VCaP (cell line): ENCODE measurements around the gene ALG11.
"Not testable (repeated sequence)": the region's sequence is repeated elsewhere in the genome, so short reads cannot be mapped to it uniquely, and the experiment has no call there.

ENCODE experiments used
- H3K27ac ChIP-seq: fragments of 450-650 bp; 2 replicates; pipeline ENCODE4 v1.5.1; 2017
- TF ChIP-seq, protein P1 (sequence below): fragments of 450-650 bp; conservative IDR thresholded peaks from 2 replicates; pipeline ENCODE4 v1.5.1; 2017; ENCODE audit warnings: mild to moderate bottlenecking, moderate library complexity

ALG11 gene

DNA sequence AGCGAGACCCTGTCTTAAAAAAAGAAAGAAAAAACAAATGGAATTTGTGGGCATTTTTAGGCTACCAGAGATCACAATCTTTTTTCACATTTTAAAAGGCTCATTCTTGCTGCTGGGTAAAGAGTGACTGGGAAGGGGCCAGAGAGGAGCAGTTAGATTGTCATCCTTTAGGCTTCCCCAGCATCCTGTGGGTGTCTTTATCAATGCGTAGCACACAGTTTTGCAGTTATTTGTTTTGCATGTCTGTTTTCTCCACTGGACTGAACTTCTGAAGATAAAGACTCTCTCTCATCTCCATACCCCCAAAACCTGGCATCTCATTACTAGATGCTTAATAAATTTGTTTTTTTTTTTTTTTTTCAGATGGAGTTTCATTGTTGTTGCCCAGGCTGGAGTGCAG lies 10.2 kb downstream of the ALG11 start:
- no peak overlapping the region for H3K27ac ChIP-seq
- TF ChIP-seq, protein P1, sequence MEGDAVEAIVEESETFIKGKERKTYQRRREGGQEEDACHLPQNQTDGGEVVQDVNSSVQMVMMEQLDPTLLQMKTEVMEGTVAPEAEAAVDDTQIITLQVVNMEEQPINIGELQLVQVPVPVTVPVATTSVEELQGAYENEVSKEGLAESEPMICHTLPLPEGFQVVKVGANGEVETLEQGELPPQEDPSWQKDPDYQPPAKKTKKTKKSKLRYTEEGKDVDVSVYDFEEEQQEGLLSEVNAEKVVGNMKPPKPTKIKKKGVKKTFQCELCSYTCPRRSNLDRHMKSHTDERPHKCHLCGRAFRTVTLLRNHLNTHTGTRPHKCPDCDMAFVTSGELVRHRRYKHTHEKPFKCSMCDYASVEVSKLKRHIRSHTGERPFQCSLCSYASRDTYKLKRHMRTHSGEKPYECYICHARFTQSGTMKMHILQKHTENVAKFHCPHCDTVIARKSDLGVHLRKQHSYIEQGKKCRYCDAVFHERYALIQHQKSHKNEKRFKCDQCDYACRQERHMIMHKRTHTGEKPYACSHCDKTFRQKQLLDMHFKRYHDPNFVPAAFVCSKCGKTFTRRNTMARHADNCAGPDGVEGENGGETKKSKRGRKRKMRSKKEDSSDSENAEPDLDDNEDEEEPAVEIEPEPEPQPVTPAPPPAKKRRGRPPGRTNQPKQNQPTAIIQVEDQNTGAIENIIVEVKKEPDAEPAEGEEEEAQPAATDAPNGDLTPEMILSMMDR, result no peak

GRCh38 chr13:52024481-52024880 lies 12.3 kb downstream of the ALG11 start, which contains the start of gene UTP14C:
Gene UTP14C (plus strand): TSS chr13:52024691. CDS start chr13:52028805, 4,114 bp downstream.
- H3K27ac ChIP-seq, result no peak within 1 kb of the TSS
- TF ChIP-seq, protein P1, result no peak

DNA sequence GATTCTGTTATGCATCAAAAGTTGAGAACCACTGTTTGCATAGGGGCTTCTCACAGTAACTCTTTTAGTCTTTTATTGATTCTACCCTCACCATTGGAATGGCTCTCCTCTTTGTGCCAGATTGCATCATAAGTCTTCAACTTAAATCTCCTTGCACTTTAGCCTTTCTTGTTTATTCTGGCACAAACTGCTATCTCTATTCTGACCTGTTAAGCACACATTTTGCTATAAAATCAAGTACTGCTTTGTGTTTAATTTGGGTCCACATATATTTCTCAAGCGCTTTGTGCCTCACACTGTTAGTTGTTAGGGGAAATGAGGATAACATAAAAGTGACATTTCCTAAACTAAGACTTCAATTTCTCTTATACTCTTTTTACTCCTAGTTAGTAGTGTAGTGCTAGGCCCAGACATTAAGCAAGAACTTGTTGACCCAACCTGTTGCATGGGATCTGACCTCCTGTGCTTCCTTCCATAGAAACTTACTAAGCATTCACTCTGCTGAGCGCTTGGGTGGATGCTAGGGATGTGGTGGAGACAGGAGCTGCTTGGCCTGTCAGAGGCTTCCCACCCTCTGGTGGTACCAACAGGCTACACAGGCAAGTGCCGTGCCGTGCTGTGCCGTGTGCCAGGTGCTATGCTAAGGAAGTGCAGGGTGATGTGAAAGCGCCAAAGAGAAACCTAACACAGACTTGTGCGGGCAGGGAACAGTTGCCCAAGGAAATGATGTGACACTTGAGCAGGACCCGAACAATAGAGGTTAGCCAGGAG lies 13.5 kb downstream of the ALG11 start:
- TF ChIP-seq, protein P1, result no peak
- H3K27ac ChIP-seq, result no peak overlapping the region

DNA sequence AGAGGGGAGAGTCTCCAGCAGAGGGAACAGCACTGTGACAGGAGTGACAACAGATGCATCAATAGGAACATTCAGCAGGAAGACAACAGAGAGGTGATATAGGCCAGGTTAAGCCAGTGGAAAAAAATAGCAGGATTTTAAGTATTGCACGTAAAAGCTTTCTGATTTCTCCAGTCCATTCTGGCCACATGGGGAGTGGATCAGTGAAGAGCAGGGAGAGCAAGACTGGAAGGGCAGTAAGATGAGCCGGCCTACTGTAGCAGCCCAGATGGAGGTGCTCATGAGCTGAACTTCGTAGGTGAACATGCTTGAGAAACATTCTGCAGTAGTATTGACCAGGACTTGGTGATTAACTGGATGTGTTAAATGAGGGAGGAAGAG lies 14.0 kb downstream of the ALG11 start:
- no peak overlapping the region for H3K27ac ChIP-seq
- TF ChIP-seq, protein P1, result no peak

DNA sequence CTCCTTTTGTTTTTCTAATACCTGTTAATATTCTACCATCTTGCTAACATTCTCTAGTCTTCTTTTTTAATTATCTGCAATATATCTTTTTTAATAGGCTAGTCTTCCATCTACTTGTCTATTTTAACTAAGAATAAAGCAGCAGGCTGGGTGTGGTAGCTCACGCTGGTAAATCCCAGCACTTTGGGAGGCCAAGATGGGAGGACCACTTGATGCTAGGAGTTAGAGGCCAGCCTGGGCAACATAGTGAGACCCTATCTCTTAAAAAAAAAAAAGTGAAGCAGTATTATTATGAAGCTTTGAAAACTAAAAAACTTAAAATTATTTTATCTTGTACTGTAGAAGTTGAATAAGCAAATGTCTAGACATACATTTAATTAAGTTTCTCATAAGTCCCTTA lies 15.6 kb downstream of the ALG11 start:
- H3K27ac ChIP-seq, result no peak overlapping the region
- TF ChIP-seq, protein P1, result no peak

DNA sequence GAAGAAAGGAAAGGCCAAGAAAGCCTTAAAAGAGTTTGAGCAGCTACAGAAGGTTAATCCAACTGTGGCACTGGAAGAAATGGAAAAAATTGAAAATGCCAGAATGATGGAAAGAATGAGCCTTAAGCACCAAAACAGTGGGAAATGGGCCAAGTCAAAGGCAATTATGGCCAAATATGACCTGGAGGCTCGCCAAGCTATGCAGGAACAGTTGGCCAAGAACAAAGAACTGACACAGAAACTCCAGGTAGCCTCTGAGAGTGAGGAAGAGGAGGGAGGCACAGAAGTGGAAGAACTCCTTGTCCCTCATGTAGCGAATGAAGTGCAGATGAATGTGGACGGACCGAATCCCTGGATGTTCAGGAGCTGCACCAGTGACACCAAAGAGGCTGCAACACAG lies 17.4 kb downstream of the ALG11 start:
- no peak overlapping the region for H3K27ac ChIP-seq
- TF ChIP-seq, protein P1, result no peak

DNA sequence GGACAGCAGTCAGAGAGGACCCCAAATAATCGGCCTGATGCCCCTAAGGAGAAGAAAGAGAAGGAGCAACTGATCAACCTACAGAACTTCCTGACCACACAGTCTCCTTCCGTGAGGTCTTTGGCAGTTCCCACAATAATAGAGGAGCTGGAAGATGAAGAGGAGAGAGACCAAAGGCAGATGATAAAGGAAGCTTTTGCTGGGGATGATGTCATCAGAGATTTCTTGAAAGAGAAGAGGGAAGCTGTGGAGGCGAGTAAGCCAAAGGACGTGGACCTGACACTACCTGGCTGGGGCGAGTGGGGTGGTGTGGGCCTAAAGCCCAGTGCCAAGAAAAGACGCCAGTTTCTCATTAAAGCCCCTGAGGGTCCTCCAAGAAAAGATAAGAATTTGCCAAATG lies 18.2 kb downstream of the ALG11 start:
- H3K27ac ChIP-seq, result not testable (repeated sequence)

- TF ChIP-seq, protein P1, result no peak
Observed at GRCh38 chr13:52033039-52033438, 20.8 kb downstream of the ALG11 start.

More at GRCh38 chr13:52033039-52033438, 20.8 kb downstream of the ALG11 start:
- H3K27ac ChIP-seq, result no peak overlapping the region
